Glutamatergic neuron (in vitro differentiated cells): ENCODE results near the gene TACC2. TPM values are rescaled to one million over a fixed set of nuclear protein-coding genes. Genes with fewer than 3 reads are reported as not detected.
A peak's percentile ranks its signal among the peaks of the same experiment; 100 is the strongest.

Experiments
- DNase-seq: peaks from one replicate; pipeline ENCODE4 v3.0.0; 2022
- H3K27ac Mint-ChIP-seq: one replicate; pipeline ENCODE4 v1.8.0; 2020; ENCODE audit warnings: mild to moderate bottlenecking, mixed read lengths, inconsistent platforms; ENCODE audit not compliant: unreplicated experiment
- H3K27me3 Mint-ChIP-seq: one replicate; pipeline ENCODE4 v1.8.0; 2020; ENCODE audit warnings: mild to moderate bottlenecking, moderate library complexity, mixed read lengths, inconsistent platforms; ENCODE audit not compliant: unreplicated experiment
- H3K36me3 Mint-ChIP-seq: one replicate; pipeline ENCODE4 v1.8.0; 2020; ENCODE audit warnings: mild to moderate bottlenecking, mixed read lengths, inconsistent platforms; ENCODE audit not compliant: unreplicated experiment
- H3K4me1 Mint-ChIP-seq: one replicate; pipeline ENCODE4 v1.8.0; 2020; ENCODE audit warnings: mild to moderate bottlenecking, low read depth, mixed read lengths, inconsistent platforms; ENCODE audit not compliant: unreplicated experiment
- H3K4me3 Mint-ChIP-seq: one replicate; pipeline ENCODE4 v1.8.0; 2020; ENCODE audit warnings: mild to moderate bottlenecking, mixed read lengths, inconsistent platforms; ENCODE audit not compliant: unreplicated experiment
- H3K9me3 Mint-ChIP-seq: one replicate; pipeline ENCODE4 v1.8.0; 2020; ENCODE audit warnings: mild to moderate bottlenecking, moderate library complexity, mixed read lengths, inconsistent platforms; ENCODE audit not compliant: unreplicated experiment
- total RNA-seq: library from RNA; stranded (reverse); fragmentation: NEBNext Ultra II Directional; extraction: Animal tissue kit (Norgen Biotek cat#: 25700); gene quantifications from one replicate; pipeline ENCODE4 v1.2.1, GENCODE V29; 2021; ENCODE audit not compliant: unreplicated experiment
- TF ChIP-seq, protein P1 (sequence below): fragments of 200-600 bp; sonication (generic); IDR thresholded peaks from one replicate; pipeline ENCODE4 v1.5.0; 2021; ENCODE audit not compliant: partially characterized antibody, unreplicated experiment

The TACC2 gene
- total RNA-seq, 1 donor from 2014 or later, result 499 TPM

DNA sequence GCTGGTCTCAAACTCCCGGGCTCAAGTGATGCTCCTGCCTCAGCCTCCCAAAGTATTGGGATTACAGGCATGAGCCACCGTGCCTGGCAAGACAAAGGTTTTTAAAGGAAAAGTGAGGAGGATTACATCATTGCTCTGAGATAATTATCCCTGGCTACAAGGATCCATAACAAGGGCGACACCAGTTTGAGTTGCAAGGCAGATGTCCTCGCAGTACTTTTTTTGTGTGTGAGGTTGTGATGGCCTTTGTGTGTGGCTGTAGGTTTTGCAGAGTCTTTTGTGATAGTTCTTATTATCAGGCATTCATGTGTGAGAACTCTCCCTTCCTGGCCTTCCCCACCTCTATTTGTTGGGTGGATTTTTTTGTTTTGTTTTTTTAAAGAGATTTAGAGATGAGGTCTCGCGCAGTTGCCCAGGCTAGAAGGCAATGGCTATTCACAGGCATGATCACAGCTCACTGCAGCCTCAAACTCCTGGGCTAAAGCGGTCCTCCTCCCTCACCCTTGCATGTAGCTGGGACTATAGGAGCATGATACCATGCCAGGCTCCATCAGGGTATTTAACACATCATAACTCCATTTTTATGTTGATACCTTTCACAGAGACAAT, 292.2 kb downstream of the TACC2 start:
- TF ChIP-seq, protein P1, sequence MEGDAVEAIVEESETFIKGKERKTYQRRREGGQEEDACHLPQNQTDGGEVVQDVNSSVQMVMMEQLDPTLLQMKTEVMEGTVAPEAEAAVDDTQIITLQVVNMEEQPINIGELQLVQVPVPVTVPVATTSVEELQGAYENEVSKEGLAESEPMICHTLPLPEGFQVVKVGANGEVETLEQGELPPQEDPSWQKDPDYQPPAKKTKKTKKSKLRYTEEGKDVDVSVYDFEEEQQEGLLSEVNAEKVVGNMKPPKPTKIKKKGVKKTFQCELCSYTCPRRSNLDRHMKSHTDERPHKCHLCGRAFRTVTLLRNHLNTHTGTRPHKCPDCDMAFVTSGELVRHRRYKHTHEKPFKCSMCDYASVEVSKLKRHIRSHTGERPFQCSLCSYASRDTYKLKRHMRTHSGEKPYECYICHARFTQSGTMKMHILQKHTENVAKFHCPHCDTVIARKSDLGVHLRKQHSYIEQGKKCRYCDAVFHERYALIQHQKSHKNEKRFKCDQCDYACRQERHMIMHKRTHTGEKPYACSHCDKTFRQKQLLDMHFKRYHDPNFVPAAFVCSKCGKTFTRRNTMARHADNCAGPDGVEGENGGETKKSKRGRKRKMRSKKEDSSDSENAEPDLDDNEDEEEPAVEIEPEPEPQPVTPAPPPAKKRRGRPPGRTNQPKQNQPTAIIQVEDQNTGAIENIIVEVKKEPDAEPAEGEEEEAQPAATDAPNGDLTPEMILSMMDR, result no peak
- DNase-seq, result no peak
- Mint-ChIP-seq H3K36me3 (peaks cover 7% of the 10 kb centered on the region), H3K4me1 (peaks cover 8% of the 10 kb centered on the region), H3K4me3 (no peak overlapping the region), H3K27me3 (no peaks in the 10 kb centered on the region), H3K9me3 (peaks cover 11% of the 10 kb centered on the region), H3K27ac (no peak overlapping the region)

DNA sequence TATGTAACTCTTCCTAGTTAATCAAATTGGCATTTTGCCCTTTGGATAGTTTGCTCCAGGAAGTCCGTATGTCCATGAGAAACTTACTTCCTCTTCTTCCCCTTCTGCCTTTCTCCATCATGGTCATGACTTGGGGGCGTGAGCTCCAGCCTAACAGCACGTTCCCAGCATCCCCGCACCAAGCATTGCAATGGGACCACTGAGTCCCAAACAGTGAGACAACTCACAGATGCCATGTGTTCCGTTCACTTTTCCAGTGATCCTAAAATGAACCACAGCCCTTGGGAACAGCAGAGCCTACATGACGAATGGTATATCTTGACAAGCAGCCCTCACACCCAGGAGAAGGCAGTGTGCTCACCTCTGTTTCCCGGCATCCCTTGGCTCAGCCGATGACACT, 292.8 kb downstream of the TACC2 start:
- no peak for DNase-seq
- Mint-ChIP-seq H3K27ac (no peak overlapping the region), H3K4me1 (peaks cover 11% of the 10 kb centered on the region), H3K27me3 (no peaks in the 10 kb centered on the region), H3K4me3 (no peak overlapping the region), H3K36me3 (peaks cover 7% of the 10 kb centered on the region), H3K9me3 (peaks cover 8% of the 10 kb centered on the region)
- TF ChIP-seq, protein P1, result no peak

DNA sequence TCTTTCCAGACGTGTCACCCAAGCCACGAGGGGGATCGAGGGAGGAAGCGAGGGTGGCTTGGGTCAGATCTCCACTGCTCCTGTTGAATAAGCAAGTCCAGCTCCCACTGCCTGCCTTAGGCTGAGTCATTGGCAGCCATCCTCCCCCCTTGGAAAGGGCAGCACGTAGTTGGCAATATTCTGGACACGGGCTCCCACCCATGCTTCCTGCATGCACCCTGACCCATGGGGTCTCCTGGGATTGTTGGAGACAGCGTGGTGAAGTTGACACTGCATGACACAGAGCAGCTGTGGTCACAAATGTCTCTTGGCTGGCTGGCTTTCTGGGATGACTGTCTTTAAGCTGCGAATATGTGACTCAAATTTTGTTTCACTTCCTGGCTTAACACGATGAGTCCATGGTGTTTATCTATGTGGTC, 293.3 kb downstream of the TACC2 start:
- TF ChIP-seq, protein P1, result no peak
- H3K36me3 Mint-ChIP-seq, result peaks cover 7% of the 10 kb centered on the region
- H3K27me3 Mint-ChIP-seq, result no peaks in the 10 kb centered on the region
- no peak for DNase-seq
- H3K9me3 Mint-ChIP-seq, result peaks cover 8% of the 10 kb centered on the region
- no peak overlapping the region for H3K4me3 Mint-ChIP-seq
- H3K4me1 Mint-ChIP-seq, result peaks cover 15% of the 10 kb centered on the region
- H3K27ac Mint-ChIP-seq, result no peak overlapping the region

DNA sequence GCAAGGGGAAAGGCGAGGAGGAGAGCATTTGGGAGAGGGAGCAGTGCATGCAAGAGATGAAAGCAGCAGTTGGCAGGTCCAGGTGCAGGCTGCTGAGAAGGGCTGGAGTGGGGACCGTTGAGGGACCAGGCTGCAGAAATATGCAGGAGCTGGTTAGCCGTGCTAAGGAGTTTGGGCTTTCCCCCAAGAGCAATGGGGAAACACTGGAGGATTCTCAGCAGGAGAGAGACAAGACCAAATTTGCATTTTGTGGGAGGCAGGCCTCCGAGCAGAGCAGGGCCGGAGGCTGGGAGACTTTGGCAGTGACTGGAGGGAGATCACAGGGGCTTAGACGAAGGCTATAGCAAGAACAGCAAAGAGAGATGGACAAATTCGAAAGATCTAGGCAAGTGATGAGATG, 293.9 kb downstream of the TACC2 start:
- Mint-ChIP-seq H3K27ac (peak overlapping the region; percentile 3), H3K27me3 (no peaks in the 10 kb centered on the region), H3K4me3 (no peak overlapping the region), H3K9me3 (peaks cover 8% of the 10 kb centered on the region), H3K4me1 (peaks cover 20% of the 10 kb centered on the region), H3K36me3 (peaks cover 7% of the 10 kb centered on the region)
- TF ChIP-seq, protein P1, result no peak
- no peak for DNase-seq

DNA sequence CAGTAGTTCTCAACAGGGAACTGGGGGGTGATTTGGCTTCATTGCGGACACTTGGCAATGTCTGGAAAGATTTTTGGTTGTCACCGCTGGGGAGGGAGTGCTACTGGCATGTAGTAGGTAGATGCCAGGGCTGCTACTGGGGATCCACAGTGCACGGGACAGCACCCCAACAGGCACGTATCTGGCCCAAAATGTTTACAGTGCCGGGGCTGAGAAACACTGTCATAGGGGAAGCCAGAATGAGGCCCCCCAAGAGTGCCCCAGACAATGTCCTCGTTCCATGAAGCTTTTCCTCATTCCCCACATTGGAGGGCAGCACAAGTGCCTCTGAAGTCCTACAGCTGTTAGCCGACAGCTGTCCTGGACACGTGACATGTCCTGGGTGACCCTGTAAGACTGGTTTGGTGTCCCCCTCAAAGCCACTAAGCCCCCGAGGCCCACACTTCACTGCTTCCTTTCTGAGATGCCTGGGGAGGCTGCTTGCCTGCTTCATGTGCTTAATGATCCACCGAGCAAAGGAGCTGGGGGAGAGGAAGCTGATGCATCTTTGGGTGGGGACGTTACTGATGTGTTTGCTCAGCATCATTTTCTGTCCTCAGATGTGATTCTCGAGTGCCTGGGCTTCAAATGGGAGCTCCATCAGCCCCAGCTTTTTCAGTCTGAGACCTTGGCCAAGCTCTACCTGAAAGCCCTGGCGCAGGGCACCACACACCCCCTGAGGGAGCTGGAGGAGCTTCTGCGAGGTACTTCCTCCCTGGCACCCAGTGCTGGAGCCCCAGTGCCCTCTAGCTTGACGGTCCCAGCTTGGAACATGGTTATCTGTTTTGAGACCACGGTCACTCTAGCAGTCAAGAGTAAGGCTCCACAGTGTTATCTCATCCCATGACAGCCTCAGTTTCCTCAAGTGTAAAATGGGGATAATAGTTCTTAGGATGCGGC, 296.8 kb downstream of the TACC2 start:
- H3K27ac Mint-ChIP-seq, result no peak overlapping the region
- peaks cover 25% of the 10 kb centered on the region for H3K4me1 Mint-ChIP-seq
- DNase-seq, result no peak
- peaks cover 7% of the 10 kb centered on the region for H3K9me3 Mint-ChIP-seq
- TF ChIP-seq, protein P1, result no peak
- H3K36me3 Mint-ChIP-seq, result peaks cover 7% of the 10 kb centered on the region
- H3K4me3 Mint-ChIP-seq, result no peak overlapping the region
- H3K27me3 Mint-ChIP-seq, result peaks cover 7% of the 10 kb centered on the region
